B cell (primary cell): ENCODE measurements around the gene SLC29A4. TPM values are rescaled to one million over a fixed set of nuclear protein-coding genes. Genes with fewer than 3 reads are reported as not detected.

Source experiments
- ATAC-seq: fragments of 200-7000 bp; cut with Tn5 transposase; one replicate; pipeline ENCODE4 v1.10.0; 2021; ENCODE audit warnings: low read depth, mild to moderate bottlenecking, moderate number of reproducible peaks, moderate library complexity
- CTCF ChIA-PET: fragments of 350-600 bp; sonication (Branson Sonifier 250); formaldehyde crosslinking; loops from one replicate; lab custom pipeline; 2021; ENCODE audit warnings: antibody characterized with exemption, inconsistent platforms; lab: Charles Lee
- POLR2A ChIA-PET: fragments of 350-600 bp; sonication (Branson Sonifier 250); formaldehyde crosslinking; loops from one replicate; lab custom pipeline; 2021; ENCODE audit warnings: antibody characterized with exemption; lab: Charles Lee
- DNase-seq: peaks from one replicate; pipeline ENCODE4 v3.0.0; 2013
- H2AFZ ChIP-seq: 2 replicates; pipeline ENCODE4 v1.6.1; 2012; ENCODE audit warnings: mild to moderate bottlenecking, low read depth, low read length; ENCODE audit not compliant: insufficient read depth, poor library complexity, severe bottlenecking
- H3K27ac ChIP-seq, 2 donors: 1 replicate in 1 of 2; 2 replicates in 1 of 2; pipeline ENCODE4 v1.5.1; 2012 to 2013; ENCODE audit warnings: low read length in 2 of 2, mild to moderate bottlenecking in 2 of 2, moderate library complexity in 1 of 2
- H3K27me3 ChIP-seq, 4 experiments: fragments of 200-600 bp in 1 of 4; sonication (generic) in 1 of 4; replicated peaks in 1 of 4; 1 replicate in 2 of 4; 2 replicates in 2 of 4; pipeline versions ENCODE4 v1.6.1 to v1.7.0; 2013 to 2016; ENCODE audit warnings: low read length in 3 of 4, mild to moderate bottlenecking in 2 of 4, mixed read lengths in 1 of 4, moderate library complexity in 1 of 4; ENCODE audit not compliant: insufficient read depth in 4 of 4, control insufficient read depth in 3 of 4; ENCODE audit errors: control extremely low read depth in 1 of 4
- H3K36me3 ChIP-seq, 2 experiments: replicated peaks in 1 of 2; 1 replicate in 1 of 2; 2 replicates in 1 of 2; pipeline versions ENCODE4 v1.6.1 to v1.7.1; 2013; ENCODE audit warnings: low read length in 1 of 2; ENCODE audit not compliant: insufficient read depth in 2 of 2, control insufficient read depth in 1 of 2; ENCODE audit errors: control extremely low read depth in 1 of 2, extremely low read depth in 1 of 2
- H3K4me1 ChIP-seq, 2 donors: fragments of 200-600 bp in 1 of 2; sonication (generic) in 1 of 2; 1 replicate in 1 of 2; 2 replicates in 1 of 2; pipeline versions ENCODE4 v1.5.1 to v1.6.1; 2013 to 2017; ENCODE audit warnings: low read length in 2 of 2; ENCODE audit not compliant: control insufficient read depth in 2 of 2, insufficient read depth in 2 of 2
- H3K4me2 ChIP-seq: replicated peaks from 2 replicates; pipeline ENCODE3; 2012; ENCODE audit warnings: mild to moderate bottlenecking, low read depth, low read length; ENCODE audit not compliant: poor library complexity, severe bottlenecking
- H3K4me3 ChIP-seq, 5 experiments: fragments of 200-600 bp in 1 of 5; sonication (generic) in 1 of 5; 1 replicate in 3 of 5; 2 replicates in 2 of 5; pipeline versions ENCODE4 v1.5.1 to v1.7.0; 2011 to 2016; ENCODE audit warnings: low read length in 4 of 5, mild to moderate bottlenecking in 4 of 5, low read depth in 2 of 5, control low read depth in 1 of 5, moderate library complexity in 1 of 5; ENCODE audit not compliant: insufficient read depth in 1 of 5; ENCODE audit errors: control extremely low read depth in 1 of 5, extremely low read depth in 1 of 5
- H3K79me2 ChIP-seq: fragments of 200-600 bp; sonication (generic); one replicate; pipeline ENCODE4 v1.6.0; 2016; ENCODE audit warnings: low read length; ENCODE audit not compliant: control insufficient read depth, insufficient read depth
- H3K9ac ChIP-seq: fragments of 200-600 bp; sonication (generic); 2 replicates; pipeline ENCODE4 v1.6.1; 2017; ENCODE audit warnings: mild to moderate bottlenecking, low read length, moderate library complexity
- H3K9me3 ChIP-seq, 3 donors: one replicate each; pipeline versions ENCODE4 v1.6.1 to v1.7.1; 2013; ENCODE audit warnings: low read length in 2 of 3; ENCODE audit not compliant: control insufficient read depth in 2 of 3, insufficient read depth in 1 of 3; ENCODE audit errors: control extremely low read depth in 1 of 3
- H4K20me1 ChIP-seq: 2 replicates; pipeline ENCODE4 v1.6.0; 2012; ENCODE audit warnings: mild to moderate bottlenecking, low read length; ENCODE audit not compliant: insufficient read depth, control insufficient read depth, poor library complexity, severe bottlenecking
- H3K27ac Mint-ChIP-seq: one replicate; pipeline ENCODE4 v1.8.0; 2021; ENCODE audit warnings: mixed read lengths
- H3K27me3 Mint-ChIP-seq: one replicate; pipeline ENCODE4 v1.8.0; 2021; ENCODE audit warnings: mixed read lengths
- H3K4me1 Mint-ChIP-seq: one replicate; pipeline ENCODE4 v1.8.0; 2021; ENCODE audit warnings: mixed read lengths
- H3K4me3 Mint-ChIP-seq: one replicate; pipeline ENCODE4 v1.8.0; 2021; ENCODE audit warnings: mixed read lengths
- H3K9me3 Mint-ChIP-seq: one replicate; pipeline ENCODE4 v1.8.0; 2022; ENCODE audit warnings: mixed read lengths; ENCODE audit not compliant: insufficient read depth
- EZH2 ChIP-seq: IDR thresholded peaks from 2 replicates; pipeline ENCODE4 v1.6.1; 2012; ENCODE audit warnings: borderline replicate concordance, low read depth, mild to moderate bottlenecking, moderate library complexity, low read length; ENCODE audit not compliant: insufficient read depth, poor library complexity, severe bottlenecking
- WGBS: methylation state at CpG from one replicate; pipeline ENCODE4 v1.1.5; 2013; ENCODE audit warnings: missing lambda C conversion rate; ENCODE audit not compliant: insufficient coverage; 5-methylcytosine and 5-hydroxymethylcytosine counted together
- intact Hi-C: fragments of 100-400 bp; cut with micrococcal nuclease; formaldehyde crosslinking; loops from one replicate; pipeline ENCODE4 v1.10.0; 2022
- polyA plus RNA-seq: library from polyadenylated mRNA; depleted of rRNA; stranded (reverse); fragments of >200 nt; gene quantifications from 2 replicates; pipeline ENCODE4 v1.2.3, GENCODE V29; 2012
- total RNA-seq, 2 donors: library from RNA; stranded (reverse); fragments of 120-200 nt in 1 of 2; gene quantifications; 1 replicate in 1 of 2; 2 replicates in 1 of 2; pipeline versions ENCODE4 v1.2.3 to v1.2.4, GENCODE V29; 2013 to 2022
- TF ChIP-seq, protein P1 (sequence below): fragments of 200-600 bp; IDR thresholded peaks from one replicate; pipeline ENCODE4 v1.8.0; 2022; ENCODE audit warnings: antibody characterized with exemption, mild to moderate bottlenecking

The SLC29A4 gene
- total and polyA plus RNA-seq, 2 donors (not counting 1 experiment from before 2014, with no cell fraction given): 0.21 to 0.67 TPM

DNA sequence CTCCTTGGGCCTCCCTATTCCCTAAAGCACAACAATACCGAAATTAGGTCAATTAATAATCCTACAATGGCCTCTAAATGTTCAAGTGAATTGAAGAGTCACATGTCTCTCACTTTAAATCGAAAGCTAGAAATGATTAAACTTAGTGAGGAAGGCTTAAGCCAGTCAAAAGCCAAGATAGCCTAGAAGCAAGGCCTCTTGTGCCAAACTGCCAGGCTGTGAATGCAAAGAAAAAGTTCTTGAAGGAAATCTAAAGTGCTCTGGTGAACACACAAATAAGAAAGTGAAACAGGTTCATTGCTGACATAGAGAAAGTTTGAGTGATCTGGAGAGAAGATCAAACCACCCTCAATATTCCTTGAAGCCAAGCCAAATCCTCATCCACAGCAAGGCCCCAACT lies 57.2 kb downstream of the SLC29A4 start:
- peaks cover 12% of the 10 kb centered on the region for H3K9me3 Mint-ChIP-seq
- no peak overlapping the region for H3K27ac Mint-ChIP-seq
- no peak overlapping the region for H3K4me3 ChIP-seq
- DNase-seq (no peak), ATAC-seq (no peak)
- peaks cover 7% of the 10 kb centered on the region for H4K20me1 ChIP-seq
- peaks cover 9% of the 10 kb centered on the region for H3K79me2 ChIP-seq
- no peaks in the 10 kb centered on the region for H3K4me1 ChIP-seq
- H3K9ac ChIP-seq: no peak overlapping the region
- POLR2A ChIA-PET: interaction anchor here (0.5 kb wide), 1 partner anchor 52 kb away, joined by 3 read pairs; no protein-coding TSS in a partner anchor
- no peaks in the 10 kb centered on the region for H3K27me3 Mint-ChIP-seq
- intact Hi-C loops: no loop called here
- H3K27ac ChIP-seq: no peak overlapping the region
- peaks cover 2 to 57% of the 10 kb centered on the region in 2 experiments for H3K36me3 ChIP-seq
- peaks cover 0 to 60% (median 26%) of the 10 kb centered on the region in 3 donors for H3K9me3 ChIP-seq
- WGBS: 90% methylated on average over 2 of the region's 2 CpGs
- H3K4me3 Mint-ChIP-seq: no peak overlapping the region
- H3K4me1 Mint-ChIP-seq: no peaks in the 10 kb centered on the region
- H3K27me3 ChIP-seq: no peaks in the 10 kb centered on the region
- CTCF ChIA-PET: interaction anchor here (0.6 kb wide), 1 partner anchor 176 kb away, joined by 4 read pairs; no protein-coding TSS in a partner anchor
- no peak for TF ChIP-seq EZH2
- TF ChIP-seq, protein P1, sequence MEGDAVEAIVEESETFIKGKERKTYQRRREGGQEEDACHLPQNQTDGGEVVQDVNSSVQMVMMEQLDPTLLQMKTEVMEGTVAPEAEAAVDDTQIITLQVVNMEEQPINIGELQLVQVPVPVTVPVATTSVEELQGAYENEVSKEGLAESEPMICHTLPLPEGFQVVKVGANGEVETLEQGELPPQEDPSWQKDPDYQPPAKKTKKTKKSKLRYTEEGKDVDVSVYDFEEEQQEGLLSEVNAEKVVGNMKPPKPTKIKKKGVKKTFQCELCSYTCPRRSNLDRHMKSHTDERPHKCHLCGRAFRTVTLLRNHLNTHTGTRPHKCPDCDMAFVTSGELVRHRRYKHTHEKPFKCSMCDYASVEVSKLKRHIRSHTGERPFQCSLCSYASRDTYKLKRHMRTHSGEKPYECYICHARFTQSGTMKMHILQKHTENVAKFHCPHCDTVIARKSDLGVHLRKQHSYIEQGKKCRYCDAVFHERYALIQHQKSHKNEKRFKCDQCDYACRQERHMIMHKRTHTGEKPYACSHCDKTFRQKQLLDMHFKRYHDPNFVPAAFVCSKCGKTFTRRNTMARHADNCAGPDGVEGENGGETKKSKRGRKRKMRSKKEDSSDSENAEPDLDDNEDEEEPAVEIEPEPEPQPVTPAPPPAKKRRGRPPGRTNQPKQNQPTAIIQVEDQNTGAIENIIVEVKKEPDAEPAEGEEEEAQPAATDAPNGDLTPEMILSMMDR: no peak
- no peak overlapping the region for H3K4me2 ChIP-seq
- H2AFZ ChIP-seq: no peak overlapping the region

DNA sequence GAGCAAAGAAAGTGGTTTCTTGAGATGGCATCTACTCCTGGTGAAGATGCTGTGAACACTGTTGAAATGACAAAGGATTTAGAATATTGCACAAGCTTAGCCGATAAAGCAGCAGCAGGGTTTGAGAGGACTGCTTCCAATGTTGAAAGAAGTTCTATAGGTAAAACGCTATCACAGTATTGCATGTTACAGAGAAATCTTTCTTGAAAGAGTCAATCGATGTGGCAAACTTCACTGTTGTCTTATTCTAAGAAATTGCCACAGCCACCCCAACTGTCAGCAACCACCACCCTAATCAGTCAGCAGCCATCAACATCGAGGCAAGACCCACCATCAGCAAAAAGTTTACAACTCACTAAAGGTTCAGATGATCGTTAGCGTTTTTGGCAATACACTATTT lies 59.9 kb downstream of the SLC29A4 start:
- Histone ChIP-seq H3K36me3 (peaks cover 2 to 54% of the 10 kb centered on the region in 2 experiments), H3K9me3 (peaks cover 0 to 45% (median 18%) of the 10 kb centered on the region in 3 donors), H2AFZ (no peak overlapping the region), H3K27ac (no peak overlapping the region), H3K9ac (no peak overlapping the region), H3K4me3 (no peak overlapping the region), H3K4me1 (no peaks in the 10 kb centered on the region), H3K4me2 (no peak overlapping the region), H3K79me2 (no peaks in the 10 kb centered on the region), H4K20me1 (peaks cover 6% of the 10 kb centered on the region), H3K27me3 (no peaks in the 10 kb centered on the region)
- no peak for TF ChIP-seq EZH2
- TF ChIP-seq, protein P1: no peak
- no peak overlapping the region for H3K4me3 Mint-ChIP-seq
- no peak overlapping the region for H3K27ac Mint-ChIP-seq
- no peaks in the 10 kb centered on the region for H3K4me1 Mint-ChIP-seq
- POLR2A ChIA-PET: interaction anchor here (0.7 kb wide), 1 partner anchor 16 kb away, joined by 4 read pairs; no protein-coding TSS in a partner anchor
- H3K27me3 Mint-ChIP-seq: no peaks in the 10 kb centered on the region
- WGBS: 97% methylated on average over 3 of the region's 6 CpGs
- H3K9me3 Mint-ChIP-seq: peaks cover 6% of the 10 kb centered on the region
- DNase-seq: no peak
- CTCF ChIA-PET: no interaction called here
- intact Hi-C loops: no loop called here
- no peak for ATAC-seq
